IMR-90 (cell line): ENCODE data around the gene PRRG2. TPM values are rescaled to one million over a fixed set of nuclear protein-coding genes. Genes with fewer than 3 reads are reported as not detected.

Experiments used
- ATAC-seq: fragments of 200-7000 bp; cut with Tn5 transposase; 2 replicates; pipeline ENCODE4 v1.9.1; 2020; ENCODE audit warnings: low read depth, mild to moderate bottlenecking, moderate library complexity
- BruUV-seq: library from RNA; stranded (reverse); fragments of 400-500 nt; replicated peaks from 2 replicates; lab custom pipeline; 2021; lab: Mats Ljungman, UMichigan
- CTCF ChIA-PET: fragments of 300-600 bp; formaldehyde crosslinking; extraction: SDS; loops from one replicate; lab custom pipeline; 2021; ENCODE audit warnings: antibody characterized with exemption; lab: Yijun Ruan, JAX
- POLR2A ChIA-PET: fragments of 300-600 bp; sonication (Branson Sonifier 250); formaldehyde crosslinking; loops from one replicate; lab custom pipeline; 2022; ENCODE audit warnings: antibody characterized with exemption; ENCODE audit not compliant: unreplicated experiment; lab: Charles Lee
- DNase-seq: peaks from one replicate; pipeline ENCODE4 v3.0.0; 2013
- H2AFZ ChIP-seq: replicated peaks from 2 replicates; pipeline ENCODE3; 2013; ENCODE audit warnings: low read length, mild to moderate bottlenecking; ENCODE audit not compliant: poor library complexity
- H2AK5ac ChIP-seq: 2 replicates; pipeline ENCODE4 v1.6.1; 2013; ENCODE audit warnings: low read depth, low read length, inconsistent platforms
- H2AK9ac ChIP-seq: replicated peaks from 2 replicates; pipeline ENCODE3; 2013; ENCODE audit warnings: mild to moderate bottlenecking, low read depth, low read length, moderate library complexity; ENCODE audit not compliant: poor library complexity
- H2BK120ac ChIP-seq: 2 replicates; pipeline ENCODE4 v1.6.1; 2013; ENCODE audit warnings: low read depth, low read length, inconsistent platforms
- H2BK15ac ChIP-seq: 3 replicates; pipeline ENCODE4 v1.6.1; 2013; ENCODE audit warnings: low read depth, low read length, inconsistent platforms
- H2BK20ac ChIP-seq: 2 replicates; pipeline ENCODE4 v1.6.1; 2013; ENCODE audit warnings: low read depth, mild to moderate bottlenecking, inconsistent platforms, low read length, moderate library complexity
- H2BK5ac ChIP-seq: 2 replicates; pipeline ENCODE4 v1.6.1; 2013; ENCODE audit warnings: mild to moderate bottlenecking, low read depth, low read length, inconsistent platforms; ENCODE audit not compliant: poor library complexity, severe bottlenecking
- H3K14ac ChIP-seq: replicated peaks from 2 replicates; pipeline ENCODE4 v1.6.1; 2013; ENCODE audit warnings: low read depth, low read length, inconsistent platforms
- H3K18ac ChIP-seq: 2 replicates; pipeline ENCODE4 v1.6.1; 2013; ENCODE audit warnings: low read depth, low read length, control low read depth
- H3K23ac ChIP-seq: 2 replicates; pipeline ENCODE4 v1.6.1; 2013; ENCODE audit warnings: low read depth, low read length, inconsistent platforms
- H3K27ac ChIP-seq: 2 replicates; pipeline ENCODE4 v1.5.1; 2013; ENCODE audit warnings: mild to moderate bottlenecking, control low read depth, low read length; ENCODE audit not compliant: insufficient read depth
- H3K27me3 ChIP-seq: 2 replicates; pipeline ENCODE4 v1.6.1; 2013; ENCODE audit warnings: low read length; ENCODE audit not compliant: control insufficient read depth, insufficient read depth
- H3K36me3 ChIP-seq: 2 replicates; pipeline ENCODE4 v1.6.1; 2013; ENCODE audit warnings: low read length, mixed read lengths; ENCODE audit not compliant: control insufficient read depth, insufficient read depth
- H3K4ac ChIP-seq: 2 replicates; pipeline ENCODE4 v1.6.1; 2013; ENCODE audit warnings: low read depth, low read length, inconsistent platforms
- H3K4me1 ChIP-seq: 2 replicates; pipeline ENCODE4 v1.6.1; 2013; ENCODE audit warnings: low read length, mixed read lengths; ENCODE audit not compliant: control insufficient read depth, insufficient read depth
- H3K4me2 ChIP-seq: 2 replicates; pipeline ENCODE4 v1.6.1; 2013; ENCODE audit warnings: low read depth, mild to moderate bottlenecking, control low read depth, low read length, moderate library complexity
- H3K4me3 ChIP-seq: 2 replicates; pipeline ENCODE4 v1.5.1; 2013; ENCODE audit warnings: low read depth, mild to moderate bottlenecking, control low read depth, low read length, moderate library complexity; ENCODE audit not compliant: insufficient read depth
- H3K56ac ChIP-seq: 2 replicates; pipeline ENCODE4 v1.6.1; 2013; ENCODE audit warnings: low read length, inconsistent platforms; ENCODE audit not compliant: insufficient read depth; ENCODE audit errors: extremely low read depth
- H3K79me1 ChIP-seq, 2 experiments: 2 replicates each; pipeline ENCODE4 v1.6.1; 2013; ENCODE audit warnings: low read length in 2 of 2, inconsistent platforms in 1 of 2, low read depth in 1 of 2
- H3K9ac ChIP-seq: 2 replicates; pipeline ENCODE4 v1.6.1; 2013; ENCODE audit warnings: low read depth, low read length, control low read depth
- H3K9me1 ChIP-seq: 2 replicates; pipeline ENCODE4 v1.6.1; 2013; ENCODE audit warnings: low read length, inconsistent platforms; ENCODE audit not compliant: insufficient read depth
- H3K9me3 ChIP-seq: 2 replicates; pipeline ENCODE4 v1.6.1; 2013; ENCODE audit warnings: low read length; ENCODE audit not compliant: control insufficient read depth, insufficient read depth
- H4K20me1 ChIP-seq: 2 replicates; pipeline ENCODE4 v1.6.1; 2013; ENCODE audit warnings: low read length, inconsistent platforms; ENCODE audit not compliant: insufficient read depth
- H4K5ac ChIP-seq: 2 replicates; pipeline ENCODE4 v1.6.1; 2013; ENCODE audit warnings: mild to moderate bottlenecking, low read depth, low read length, control low read depth
- H4K8ac ChIP-seq, 2 experiments: 2 replicates each; pipeline ENCODE4 v1.6.1; 2013; ENCODE audit warnings: low read depth in 2 of 2, low read length in 2 of 2, control low read depth in 1 of 2, inconsistent platforms in 1 of 2
- H4K91ac ChIP-seq: 2 replicates; pipeline ENCODE4 v1.6.1; 2013; ENCODE audit warnings: low read depth, low read length, inconsistent platforms; ENCODE audit not compliant: insufficient read depth
- CTCF ChIP-seq: conservative IDR thresholded peaks from 2 replicates; pipeline ENCODE4 v1.5.1; 2012; ENCODE audit warnings: mild to moderate bottlenecking, low read depth, low read length, improper control_type of control experiment
- MAFK ChIP-seq: IDR thresholded peaks from 2 replicates; pipeline ENCODE4 v1.6.1; 2012; ENCODE audit warnings: low read depth, low read length, improper control_type of control experiment
- MAZ ChIP-seq: IDR thresholded peaks from 2 replicates; pipeline ENCODE4 v1.6.1; 2012; ENCODE audit warnings: low read depth, mild to moderate bottlenecking, low read length, improper control_type of control experiment, moderate library complexity, borderline replicate concordance
- POLR2A ChIP-seq: IDR thresholded peaks from 2 replicates; pipeline ENCODE4 v1.6.1; 2012; ENCODE audit warnings: mild to moderate bottlenecking, low read depth, low read length
- whole genome bisulfite sequencing, 2 experiments: methylation state at CpG; one replicate each; pipeline versions ENCODE4 v1.1.5 to v1.1.7; 2013; ENCODE audit warnings: missing lambda C conversion rate in 2 of 2; ENCODE audit not compliant: insufficient read length in 1 of 2; ENCODE audit errors: extremely low coverage in 2 of 2; 5-methylcytosine and 5-hydroxymethylcytosine counted together
- dilution Hi-C: fragments of 300-500 bp; cut with HindIII; formaldehyde crosslinking; loops from one replicate; pipeline ENCODE4 v1.14.3; 2018; ENCODE audit warnings: low sequenced_read_pairs; ENCODE audit not compliant: unreplicated experiment
- in situ Hi-C: fragments of 300-500 bp; cut with MboI; formaldehyde crosslinking; loops from 3 replicates; pipeline ENCODE4 v1.14.3; 2019; ENCODE audit warnings: low sequenced_read_pairs, inconsistent platforms, mixed read lengths
- intact Hi-C: fragments of 100-400 bp; cut with micrococcal nuclease; formaldehyde crosslinking; loops from 2 replicates; pipeline ENCODE4 v1.10.0; 2022
- polyA plus RNA-seq, 3 experiments: library from polyadenylated mRNA; depleted of rRNA; stranded (reverse); fragments of >200 nt; gene quantifications; 2 replicates each; pipeline ENCODE4 v1.2.3, GENCODE V29; 2012; ENCODE audit warnings: low replicate concordance in 1 of 3
- total RNA-seq: library from RNA; depleted of rRNA; stranded (reverse); fragments of >200 nt; gene quantifications from 2 replicates; pipeline ENCODE4 v1.2.3, GENCODE V29; 2012

Gene PRRG2
- total and polyA plus RNA-seq, 2 of the 4 experiments (the other 2 are of a cell fraction) = 0.14 to 0.54 TPM

- no peak for TF ChIP-seq CTCF
Observed at GRCh38 chr19:49596954-49597702, 16.0 kb downstream of the PRRG2 start (continued).

GRCh38 chr19:49597703-49597974 lies 16.5 kb downstream of the PRRG2 start:
- Histone ChIP-seq H4K5ac (no peak overlapping the region), H3K4ac (no peak overlapping the region), H3K4me3 (no peak overlapping the region), H3K4me1 (peaks cover 6% of the 10 kb centered on the region; the same call in 1 of the 2 replicates), H3K27me3 (no peaks in the 10 kb centered on the region), H3K9ac (no peak overlapping the region), H2BK20ac (no peak overlapping the region), H3K18ac (no peak overlapping the region), H2BK15ac (no peak overlapping the region), H3K23ac (no peak overlapping the region), H3K4me2 (no peak overlapping the region), H2AK5ac (no peak overlapping the region), H3K9me1 (peaks cover 3% of the 10 kb centered on the region; the same call in 1 of the 2 replicates), H3K14ac (no peak overlapping the region), H2AFZ (no peak overlapping the region), H3K9me3 (no peaks in the 10 kb centered on the region), H4K20me1 (peaks cover 41% of the 10 kb centered on the region), H4K91ac (no peak overlapping the region), H4K8ac (no peak overlapping the region), H2AK9ac (no peak overlapping the region), H3K36me3 (peaks cover 69% of the 10 kb centered on the region), H2BK5ac (no peak overlapping the region), H3K56ac (no peak overlapping the region), H2BK120ac (no peak overlapping the region), H3K27ac (no peak overlapping the region), H3K79me1 (peaks cover 24 to 50% of the 10 kb centered on the region in 2 experiments)
- dilution Hi-C loops = no loop called here
- ChIA-PET CTCF (interaction anchor here (0.7 kb wide), 1 partner anchor 68 kb away, joined by 4 read pairs; no protein-coding TSS in a partner anchor), POLR2A (interaction anchor here (0.6 kb wide), 2 partner anchors 19 to 88 kb away, joined by 3 to 5 read pairs; no protein-coding TSS in a partner anchor)
- in situ Hi-C loops = no loop called here
- TF ChIP-seq POLR2A = no peak
- TF ChIP-seq MAZ = no peak
- no peak for TF ChIP-seq MAFK
- DNase-seq (no peak), ATAC-seq (no peak)
- no TSS peak for BruUV-seq
- intact Hi-C loops = no loop called here
- 97% methylated on average over 22 of the region's 29 CpGs; no CpG with 5 or more reads in 1 of the 2 experiments for WGBS, 2 experiments
